OCI-LY3 (cell line): ENCODE results near the gene ADAMTS1.

Source experiments
- H2AFZ ChIP-seq: fragments of 200-600, 300-600 bp; shearing (Covaris generic); 2 replicates; pipeline ENCODE4 v1.6.0; 2014; ENCODE audit warnings: antibody characterized with exemption, low read depth, low read length
- H3K27ac ChIP-seq: fragments of 200-600, 300-600 bp; sonication (generic); 2 replicates; pipeline ENCODE4 v1.5.1; 2014; ENCODE audit warnings: mild to moderate bottlenecking, low read length, moderate library complexity, mixed read lengths
- H3K27me3 ChIP-seq: fragments of 200-600, 300-600 bp; sonication (generic); 2 replicates; pipeline ENCODE4 v1.6.1; 2014; ENCODE audit warnings: low read depth, low read length, mixed read lengths
- H3K36me3 ChIP-seq: fragments of 200-600, 300-600 bp; sonication (generic); replicated peaks from 2 replicates; pipeline ENCODE3; 2014; ENCODE audit warnings: low read depth, low read length, mixed read lengths
- H3K4me1 ChIP-seq: fragments of 300-600, 200-600 bp; sonication (generic); 2 replicates; pipeline ENCODE4 v1.6.1; 2014; ENCODE audit warnings: low read length, mixed read lengths
- H3K4me2 ChIP-seq: fragments of 200-600, 300-600 bp; sonication (generic); 2 replicates; pipeline ENCODE4 v1.6.1; 2014; ENCODE audit warnings: low read length, mixed read lengths
- H3K4me3 ChIP-seq: fragments of 300-600, 200-600 bp; sonication (generic); 2 replicates; pipeline ENCODE4 v1.5.1; 2014; ENCODE audit warnings: antibody characterized with exemption, mild to moderate bottlenecking, low read length, moderate library complexity
- H3K79me2 ChIP-seq: fragments of 300-600, 200-600 bp; shearing (Covaris generic); 2 replicates; pipeline ENCODE4 v1.6.1; 2014; ENCODE audit warnings: mild to moderate bottlenecking, low read length, mixed read lengths
- H3K9ac ChIP-seq: fragments of 300-600, 200-600 bp; shearing (Covaris generic); 2 replicates; pipeline ENCODE4 v1.6.0; 2014; ENCODE audit warnings: mild to moderate bottlenecking, low read length, moderate library complexity
- H3K9me3 ChIP-seq: fragments of 200-600, 300-600 bp; shearing (Covaris generic); 2 replicates; pipeline ENCODE4 v1.6.1; 2014; ENCODE audit warnings: low read length, mixed read lengths; ENCODE audit not compliant: insufficient read depth
- H4K20me1 ChIP-seq: fragments of 200-600, 300-600 bp; sonication (generic); 2 replicates; pipeline ENCODE4 v1.6.1; 2016; ENCODE audit warnings: low read length, mixed read lengths; ENCODE audit not compliant: insufficient read depth
- EZH2phosphoT487 ChIP-seq: fragments of 200-600 bp; shearing (Covaris generic); IDR thresholded peaks from 2 replicates; pipeline ENCODE4 v1.6.1; 2018; ENCODE audit warnings: antibody characterized with exemption, mixed run types, low read depth
- TF ChIP-seq, protein P1 (sequence below): fragments of 200-600, 300-600 bp; sonication (generic); IDR thresholded peaks from 2 replicates; pipeline ENCODE4 v1.5.1; 2014; ENCODE audit warnings: antibody characterized with exemption, low read length, low read depth

The ADAMTS1 gene

DNA sequence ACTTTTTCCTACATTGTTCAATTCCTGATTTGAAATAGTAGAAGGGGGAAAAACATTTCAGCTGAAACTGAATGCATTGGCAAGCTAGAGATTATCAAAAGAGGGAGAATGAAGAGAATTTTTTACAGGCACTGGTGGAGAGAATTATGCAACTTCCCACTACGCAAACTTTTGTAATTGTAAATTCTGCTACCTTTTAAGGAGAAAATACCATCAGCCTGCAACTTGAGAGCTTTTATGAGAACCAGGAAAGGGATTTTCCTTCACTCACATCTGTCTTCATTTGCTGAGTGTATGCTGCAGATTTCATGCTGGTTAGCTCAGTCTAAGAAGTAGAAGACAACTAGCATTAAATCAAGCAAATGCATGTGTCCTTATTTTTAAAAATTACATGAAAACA is 43.7 kb downstream of the ADAMTS1 start:
- no peak overlapping the region for H3K27ac ChIP-seq
- H3K4me3 ChIP-seq, result no peak overlapping the region
- no peaks in the 10 kb centered on the region for H3K27me3 ChIP-seq
- H3K9ac ChIP-seq, result no peak overlapping the region
- H3K4me2 ChIP-seq, result no peak overlapping the region
- H2AFZ ChIP-seq, result no peak overlapping the region
- no peaks in the 10 kb centered on the region for H3K9me3 ChIP-seq
- H3K79me2 ChIP-seq, result no peaks in the 10 kb centered on the region
- H4K20me1 ChIP-seq, result no peaks in the 10 kb centered on the region
- H3K4me1 ChIP-seq, result no peaks in the 10 kb centered on the region
- no peak for TF ChIP-seq EZH2phosphoT487
- TF ChIP-seq, protein P1, sequence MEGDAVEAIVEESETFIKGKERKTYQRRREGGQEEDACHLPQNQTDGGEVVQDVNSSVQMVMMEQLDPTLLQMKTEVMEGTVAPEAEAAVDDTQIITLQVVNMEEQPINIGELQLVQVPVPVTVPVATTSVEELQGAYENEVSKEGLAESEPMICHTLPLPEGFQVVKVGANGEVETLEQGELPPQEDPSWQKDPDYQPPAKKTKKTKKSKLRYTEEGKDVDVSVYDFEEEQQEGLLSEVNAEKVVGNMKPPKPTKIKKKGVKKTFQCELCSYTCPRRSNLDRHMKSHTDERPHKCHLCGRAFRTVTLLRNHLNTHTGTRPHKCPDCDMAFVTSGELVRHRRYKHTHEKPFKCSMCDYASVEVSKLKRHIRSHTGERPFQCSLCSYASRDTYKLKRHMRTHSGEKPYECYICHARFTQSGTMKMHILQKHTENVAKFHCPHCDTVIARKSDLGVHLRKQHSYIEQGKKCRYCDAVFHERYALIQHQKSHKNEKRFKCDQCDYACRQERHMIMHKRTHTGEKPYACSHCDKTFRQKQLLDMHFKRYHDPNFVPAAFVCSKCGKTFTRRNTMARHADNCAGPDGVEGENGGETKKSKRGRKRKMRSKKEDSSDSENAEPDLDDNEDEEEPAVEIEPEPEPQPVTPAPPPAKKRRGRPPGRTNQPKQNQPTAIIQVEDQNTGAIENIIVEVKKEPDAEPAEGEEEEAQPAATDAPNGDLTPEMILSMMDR, result no peak
- H3K36me3 ChIP-seq, result no peaks in the 10 kb centered on the region

DNA sequence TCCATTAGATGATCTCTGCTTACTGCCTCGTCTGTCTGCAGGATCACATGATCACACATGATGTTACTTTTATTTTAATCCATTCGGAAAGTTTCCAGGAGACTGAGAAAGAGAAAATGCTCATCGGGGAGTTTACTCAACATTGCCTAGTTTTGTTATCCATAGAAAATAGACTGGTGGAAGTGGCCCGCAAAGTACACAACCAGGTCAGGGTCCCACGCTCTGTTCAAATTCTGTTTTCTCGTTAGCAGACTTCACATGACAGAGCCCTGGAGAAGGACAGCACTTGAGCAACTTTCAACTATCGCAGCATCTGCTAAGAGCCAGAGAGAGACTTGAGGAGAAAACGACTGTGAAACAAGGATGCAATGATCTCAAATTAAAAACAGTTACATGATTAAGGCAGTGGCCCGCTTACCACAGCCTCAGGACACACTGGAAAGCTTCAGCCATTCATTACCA is 44.2 kb downstream of the ADAMTS1 start:
- H2AFZ ChIP-seq, result no peak overlapping the region
- H3K27me3 ChIP-seq, result no peaks in the 10 kb centered on the region
- no peak overlapping the region for H3K4me3 ChIP-seq
- no peak overlapping the region for H3K27ac ChIP-seq
- no peaks in the 10 kb centered on the region for H3K9me3 ChIP-seq
- TF ChIP-seq, protein P1, result no peak
- TF ChIP-seq EZH2phosphoT487, result no peak
- no peak overlapping the region for H3K4me2 ChIP-seq
- no peaks in the 10 kb centered on the region for H3K79me2 ChIP-seq
- H4K20me1 ChIP-seq, result no peaks in the 10 kb centered on the region
- no peak overlapping the region for H3K9ac ChIP-seq
- no peaks in the 10 kb centered on the region for H3K4me1 ChIP-seq
- H3K36me3 ChIP-seq, result no peaks in the 10 kb centered on the region

GRCh38 chr21:26800455-26800854 is 44.8 kb downstream of the ADAMTS1 start:
- no peak for TF ChIP-seq EZH2phosphoT487
- TF ChIP-seq, protein P1, result no peak
- Histone ChIP-seq H3K4me3 (no peak overlapping the region), H3K4me1 (no peaks in the 10 kb centered on the region), H3K4me2 (no peak overlapping the region), H3K27me3 (no peaks in the 10 kb centered on the region), H3K79me2 (no peaks in the 10 kb centered on the region), H3K9me3 (no peaks in the 10 kb centered on the region), H3K36me3 (no peaks in the 10 kb centered on the region), H3K27ac (no peak overlapping the region), H2AFZ (no peak overlapping the region), H3K9ac (no peak overlapping the region), H4K20me1 (no peaks in the 10 kb centered on the region)

DNA sequence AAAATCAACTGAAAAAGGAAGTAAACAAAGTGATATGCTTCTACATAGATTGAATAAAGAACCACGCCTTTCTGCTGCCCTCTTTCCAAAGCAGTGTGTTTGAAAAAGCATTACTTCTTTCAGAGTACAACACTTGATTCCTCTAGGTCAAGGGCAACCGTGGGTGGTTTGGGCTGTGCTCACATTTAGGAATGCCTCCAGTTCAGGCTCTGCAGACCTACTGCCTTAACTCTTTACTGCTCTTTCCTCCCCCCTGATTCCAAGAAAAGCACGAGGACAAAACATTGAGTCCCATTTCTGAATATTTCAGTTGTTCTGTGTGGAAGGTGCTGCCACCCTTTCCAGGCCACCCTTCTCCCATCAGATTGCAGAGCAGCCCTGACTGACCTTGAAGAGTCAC is 45.2 kb downstream of the ADAMTS1 start:
- TF ChIP-seq EZH2phosphoT487, result no peak
- TF ChIP-seq, protein P1, result no peak
- H3K27ac ChIP-seq, result no peak overlapping the region
- H2AFZ ChIP-seq, result no peak overlapping the region
- no peaks in the 10 kb centered on the region for H3K79me2 ChIP-seq
- H3K36me3 ChIP-seq, result no peaks in the 10 kb centered on the region
- no peaks in the 10 kb centered on the region for H3K27me3 ChIP-seq
- no peaks in the 10 kb centered on the region for H4K20me1 ChIP-seq
- no peak overlapping the region for H3K4me2 ChIP-seq
- no peaks in the 10 kb centered on the region for H3K9me3 ChIP-seq
- H3K4me1 ChIP-seq, result no peaks in the 10 kb centered on the region
- no peak overlapping the region for H3K9ac ChIP-seq
- no peak overlapping the region for H3K4me3 ChIP-seq
